Activated B cell treated with CpG ODN at 0.5 μM for 24 hours (primary cell): ENCODE data around the gene KCNK1. TPM values are rescaled to one million over a fixed set of nuclear protein-coding genes. Genes with fewer than 3 reads are reported as not detected.

ENCODE experiments used
- ATAC-seq: fragments of 200-7000 bp; cut with Tn5 transposase; one replicate; pipeline ENCODE4 v1.10.0; 2021; ENCODE audit warnings: low read depth, mild to moderate bottlenecking, moderate library complexity
- CTCF ChIA-PET: fragments of 350-600 bp; sonication (Branson Sonifier 250); formaldehyde crosslinking; loops from one replicate; lab custom pipeline; 2021; ENCODE audit warnings: antibody characterized with exemption; lab: Charles Lee
- POLR2A ChIA-PET: fragments of 350-600 bp; sonication (Branson Sonifier 250); formaldehyde crosslinking; loops from one replicate; lab custom pipeline; 2021; ENCODE audit warnings: antibody characterized with exemption; lab: Charles Lee
- DNase-seq: peaks from one replicate; pipeline ENCODE4 v3.0.0; 2022
- H3K27ac Mint-ChIP-seq: one replicate; pipeline ENCODE4 v1.8.0; 2020; ENCODE audit warnings: mixed read lengths
- H3K27me3 Mint-ChIP-seq: one replicate; pipeline ENCODE4 v1.8.0; 2021; ENCODE audit warnings: mixed read lengths
- H3K36me3 Mint-ChIP-seq: one replicate; pipeline ENCODE4 v1.8.0; 2021; ENCODE audit warnings: low read depth, mixed read lengths
- H3K4me1 Mint-ChIP-seq: one replicate; pipeline ENCODE4 v1.8.0; 2021; ENCODE audit warnings: mixed read lengths
- H3K4me3 Mint-ChIP-seq: one replicate; pipeline ENCODE4 v1.8.0; 2020; ENCODE audit warnings: mild to moderate bottlenecking, mixed read lengths
- H3K9me3 Mint-ChIP-seq: one replicate; pipeline ENCODE4 v1.8.0; 2020; ENCODE audit warnings: mixed read lengths
- CTCF ChIP-seq: fragments of 200-600 bp; IDR thresholded peaks from one replicate; pipeline ENCODE4 v1.8.0; 2022; ENCODE audit warnings: antibody characterized with exemption, mild to moderate bottlenecking
- intact Hi-C: fragments of 100-400 bp; cut with micrococcal nuclease; formaldehyde crosslinking; loops from one replicate; pipeline ENCODE4 v1.15.1; 2024
- total RNA-seq: library from RNA; stranded (reverse); gene quantifications from 2 replicates; pipeline ENCODE4 v1.2.3, GENCODE V29; 2022

The KCNK1 gene
- total RNA-seq, 1 donor from 2014 or later, result not detected

DNA sequence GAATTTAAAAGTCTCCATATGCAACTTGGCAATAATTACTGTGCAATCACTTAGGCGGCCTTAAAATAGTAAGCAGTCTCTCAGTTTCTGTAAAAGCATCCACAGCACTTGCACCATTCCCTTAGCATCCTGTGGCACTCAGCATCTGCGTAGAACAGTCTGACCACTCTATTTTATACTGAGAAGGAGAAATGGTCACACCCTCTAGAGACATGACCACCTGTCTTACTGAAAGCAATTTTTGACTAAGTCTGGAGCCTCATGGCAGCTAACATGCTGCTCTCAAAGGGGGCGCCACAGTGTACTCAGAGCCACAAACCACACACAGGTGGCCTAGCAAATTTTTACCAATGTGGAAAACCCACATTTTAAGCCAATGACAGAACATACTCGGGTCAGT is 62.0 kb downstream of the KCNK1 start:
- Mint-ChIP-seq H3K9me3 (no peaks in the 10 kb centered on the region), H3K27me3 (peaks cover 10% of the 10 kb centered on the region), H3K4me1 (no peaks in the 10 kb centered on the region), H3K27ac (no peak overlapping the region), H3K4me3 (no peak overlapping the region), H3K36me3 (no peaks in the 10 kb centered on the region)
- ATAC-seq (no peak), DNase-seq (no peak)
- ChIA-PET CTCF (no interaction called here), POLR2A (no interaction called here)
- intact Hi-C loops, result no loop called here
- no peak for TF ChIP-seq CTCF

DNA sequence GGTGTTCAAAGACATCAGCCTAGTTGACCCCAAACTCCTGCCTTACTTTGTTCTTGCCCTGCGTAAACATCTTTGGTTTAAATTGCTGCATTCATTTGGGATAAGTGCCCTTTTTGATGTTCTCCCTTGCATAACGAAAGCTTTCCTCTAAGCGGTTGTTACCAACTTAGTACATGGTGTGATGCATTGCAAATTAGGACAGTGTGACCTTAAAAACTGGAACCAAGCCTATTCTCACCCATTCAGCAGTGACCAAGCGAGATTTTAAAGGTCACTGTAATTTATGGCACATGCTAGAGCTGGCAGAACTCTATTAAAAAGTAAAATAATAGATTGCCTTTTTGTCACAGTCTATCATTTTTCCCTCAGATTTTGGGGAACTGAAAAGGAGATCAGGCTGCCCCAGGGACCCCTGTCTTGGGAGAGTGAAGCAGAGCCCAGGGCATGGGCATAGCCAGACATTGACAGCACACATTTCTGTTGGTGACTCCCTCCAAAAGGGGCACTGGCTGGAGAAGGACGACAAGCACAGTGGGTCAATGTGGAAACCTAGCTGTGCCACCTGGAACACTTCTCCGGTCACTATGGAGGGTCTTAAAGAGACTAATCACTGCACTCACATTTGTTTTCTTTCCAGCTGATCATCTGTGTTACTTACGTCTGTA is 63.9 kb downstream of the KCNK1 start:
- Mint-ChIP-seq H3K36me3 (no peaks in the 10 kb centered on the region), H3K9me3 (no peaks in the 10 kb centered on the region), H3K27me3 (peaks cover 8% of the 10 kb centered on the region), H3K27ac (no peak overlapping the region), H3K4me3 (no peak overlapping the region), H3K4me1 (no peaks in the 10 kb centered on the region)
- CTCF ChIA-PET, result no interaction called here
- intact Hi-C loops, result no loop called here
- POLR2A ChIA-PET, result no interaction called here
- TF ChIP-seq CTCF, result no peak
- DNase-seq, result no peak
- no peak for ATAC-seq

- no peak for TF ChIP-seq CTCF
- Mint-ChIP-seq H3K27ac (no peak overlapping the region), H3K9me3 (no peaks in the 10 kb centered on the region), H3K4me1 (no peaks in the 10 kb centered on the region), H3K27me3 (peaks cover 5% of the 10 kb centered on the region), H3K4me3 (no peak overlapping the region), H3K36me3 (no peaks in the 10 kb centered on the region)
- POLR2A ChIA-PET, result no interaction called here
- no peak for DNase-seq
- CTCF ChIA-PET, result no interaction called here
- intact Hi-C loops, result no loop called here
- no peak for ATAC-seq
Observed at GRCh38 chr1:233679030-233679429, 65.1 kb downstream of the KCNK1 start.

DNA sequence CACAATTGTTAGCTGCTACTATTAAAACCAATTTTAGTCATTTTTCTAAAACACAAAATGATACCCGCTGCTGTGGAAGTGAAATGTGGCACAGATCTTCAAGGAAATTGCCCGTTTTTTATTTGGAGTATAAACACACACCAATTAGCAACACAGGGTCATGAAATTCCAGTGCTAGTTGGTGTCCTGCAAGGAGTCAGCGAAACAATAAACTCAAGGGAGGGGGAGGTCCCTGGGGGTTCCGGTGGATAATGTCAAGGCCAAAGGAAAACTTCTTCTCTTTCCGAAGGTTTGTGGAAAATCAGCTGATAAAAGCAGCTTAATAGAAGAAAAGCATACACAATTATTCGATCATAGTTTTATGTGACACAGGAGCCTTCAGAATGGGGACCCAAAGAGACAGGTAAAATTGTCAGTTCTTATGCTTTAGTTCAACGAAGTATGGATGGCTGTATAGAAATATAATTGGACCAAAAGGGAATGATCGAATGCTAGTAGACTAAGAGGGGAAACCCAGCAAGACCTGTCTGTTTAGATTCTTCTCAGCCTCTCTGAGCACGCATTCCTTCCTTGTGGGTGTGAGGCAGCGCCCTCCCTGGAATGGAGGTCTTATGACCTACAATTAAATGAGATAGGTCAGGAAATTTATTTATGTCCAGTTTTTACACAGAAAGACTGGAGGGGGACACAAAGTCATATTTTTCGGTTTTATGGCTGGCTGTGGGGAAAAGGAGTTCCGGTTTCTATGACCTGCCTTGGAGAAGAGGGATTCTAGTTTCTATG is 65.9 kb downstream of the KCNK1 start:
- peaks cover 3% of the 10 kb centered on the region for H3K27me3 Mint-ChIP-seq
- ATAC-seq, result no peak
- no peaks in the 10 kb centered on the region for H3K4me1 Mint-ChIP-seq

More for the DNA sequence above, 65.9 kb downstream of the KCNK1 start:
- Mint-ChIP-seq H3K4me3 (no peak overlapping the region), H3K36me3 (no peaks in the 10 kb centered on the region), H3K27ac (no peak overlapping the region), H3K9me3 (no peaks in the 10 kb centered on the region)
- no peak for TF ChIP-seq CTCF
- CTCF ChIA-PET, result no interaction called here
- intact Hi-C loops, result no loop called here
- POLR2A ChIA-PET, result no interaction called here
- DNase-seq, result no peak
